Cardiac fibroblast (primary cell): ENCODE measurements around the gene ARID1B.

Experiments used
- DNase-seq, 2 donors: peaks; one replicate each; pipeline versions ENCODE4 v3.0.0 to v3.0.0-alpha.2; 2010; ENCODE audit warnings: low read depth in 2 of 2
- H3K4me3 ChIP-seq, 2 donors: replicated peaks in 1 of 2; 1 replicate in 1 of 2; 2 replicates in 1 of 2; pipeline ENCODE4 v1.5.1; 2011; ENCODE audit warnings: low read depth in 2 of 2, low read length in 2 of 2, mild to moderate bottlenecking in 2 of 2, moderate library complexity in 1 of 2
- TF ChIP-seq, protein P1 (sequence below): IDR thresholded peaks from one replicate; pipeline ENCODE4 v1.5.1; 2011; ENCODE audit warnings: low read depth, mild to moderate bottlenecking, low read length, inconsistent platforms

Gene ARID1B

DNA sequence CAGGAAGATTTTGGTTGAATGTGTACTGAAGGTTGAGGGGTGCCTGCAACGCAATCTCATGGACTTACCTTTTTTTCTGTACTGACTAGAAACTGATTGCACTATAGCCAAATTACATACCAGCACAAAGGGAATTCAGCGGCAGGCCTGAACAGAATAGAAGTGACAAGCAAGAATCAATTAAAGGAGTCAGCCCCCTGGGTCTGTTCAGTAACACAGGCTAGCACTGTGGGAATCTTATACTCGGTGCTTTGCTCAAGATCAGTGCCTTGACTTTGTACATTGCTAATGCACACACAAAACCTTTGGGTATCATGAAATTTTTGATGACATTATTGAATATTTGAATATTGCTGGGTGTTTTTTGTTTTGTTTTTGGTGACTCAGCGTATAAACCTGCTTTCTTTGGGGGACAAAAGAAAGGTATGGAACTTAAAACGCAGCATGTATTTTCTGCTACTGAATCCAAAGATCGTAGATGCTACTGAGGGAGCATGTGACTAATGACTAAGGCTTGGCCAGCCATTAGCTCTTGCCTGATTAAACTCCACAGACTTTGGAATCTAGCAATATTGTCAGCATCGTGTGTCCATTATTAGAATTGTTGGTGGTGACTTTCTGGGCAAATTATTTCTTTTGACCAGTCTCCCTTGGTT, 236.6 kb downstream of the ARID1B start:
- TF ChIP-seq, protein P1, sequence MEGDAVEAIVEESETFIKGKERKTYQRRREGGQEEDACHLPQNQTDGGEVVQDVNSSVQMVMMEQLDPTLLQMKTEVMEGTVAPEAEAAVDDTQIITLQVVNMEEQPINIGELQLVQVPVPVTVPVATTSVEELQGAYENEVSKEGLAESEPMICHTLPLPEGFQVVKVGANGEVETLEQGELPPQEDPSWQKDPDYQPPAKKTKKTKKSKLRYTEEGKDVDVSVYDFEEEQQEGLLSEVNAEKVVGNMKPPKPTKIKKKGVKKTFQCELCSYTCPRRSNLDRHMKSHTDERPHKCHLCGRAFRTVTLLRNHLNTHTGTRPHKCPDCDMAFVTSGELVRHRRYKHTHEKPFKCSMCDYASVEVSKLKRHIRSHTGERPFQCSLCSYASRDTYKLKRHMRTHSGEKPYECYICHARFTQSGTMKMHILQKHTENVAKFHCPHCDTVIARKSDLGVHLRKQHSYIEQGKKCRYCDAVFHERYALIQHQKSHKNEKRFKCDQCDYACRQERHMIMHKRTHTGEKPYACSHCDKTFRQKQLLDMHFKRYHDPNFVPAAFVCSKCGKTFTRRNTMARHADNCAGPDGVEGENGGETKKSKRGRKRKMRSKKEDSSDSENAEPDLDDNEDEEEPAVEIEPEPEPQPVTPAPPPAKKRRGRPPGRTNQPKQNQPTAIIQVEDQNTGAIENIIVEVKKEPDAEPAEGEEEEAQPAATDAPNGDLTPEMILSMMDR = no peak
- no peak for DNase-seq
- H3K4me3 ChIP-seq = no peak overlapping the region

DNA sequence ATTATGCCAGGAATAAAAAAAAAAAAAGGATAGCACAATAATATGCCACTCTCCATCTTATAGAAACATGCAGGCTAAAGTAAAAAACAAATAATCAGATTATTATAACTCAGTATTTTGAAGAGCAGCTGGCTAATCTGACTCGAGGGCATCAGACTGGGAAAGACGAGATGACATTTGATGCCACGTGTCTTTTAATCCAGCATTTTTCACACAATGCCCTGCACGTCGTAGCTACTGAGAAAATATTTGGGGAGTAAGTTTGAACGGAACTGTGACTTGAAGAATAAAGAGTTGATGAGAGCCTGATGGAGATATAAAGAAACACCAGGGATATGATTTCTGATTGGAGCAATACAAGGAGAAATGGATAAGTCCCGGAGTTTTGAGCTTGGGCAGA, 237.7 kb downstream of the ARID1B start:
- H3K4me3 ChIP-seq = no peak overlapping the region
- no peak for DNase-seq

DNA sequence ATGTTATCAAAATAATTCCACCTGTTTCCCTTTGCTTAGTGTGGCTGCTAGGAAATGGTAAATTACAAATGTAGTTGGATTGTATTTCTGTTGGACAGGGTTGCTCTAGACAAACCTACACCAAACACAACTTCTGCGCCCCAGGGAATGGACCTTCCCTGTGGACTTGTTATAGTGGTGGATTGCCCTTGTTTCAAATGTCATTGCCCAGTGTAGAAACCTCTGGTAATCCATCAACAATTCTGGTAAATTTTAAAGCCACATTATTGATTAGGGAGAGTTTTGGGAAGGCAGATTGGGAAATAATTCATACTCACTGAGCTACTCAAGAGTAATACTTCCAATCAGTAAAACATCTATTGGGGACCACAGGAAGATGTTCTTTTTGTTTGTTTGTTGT, 239.8 kb downstream of the ARID1B start:
- no peak overlapping the region for H3K4me3 ChIP-seq
- no peak for DNase-seq
- TF ChIP-seq, protein P1 = no peak

More for the DNA sequence above, 237.7 kb downstream of the ARID1B start:
- TF ChIP-seq, protein P1 = no peak

DNA sequence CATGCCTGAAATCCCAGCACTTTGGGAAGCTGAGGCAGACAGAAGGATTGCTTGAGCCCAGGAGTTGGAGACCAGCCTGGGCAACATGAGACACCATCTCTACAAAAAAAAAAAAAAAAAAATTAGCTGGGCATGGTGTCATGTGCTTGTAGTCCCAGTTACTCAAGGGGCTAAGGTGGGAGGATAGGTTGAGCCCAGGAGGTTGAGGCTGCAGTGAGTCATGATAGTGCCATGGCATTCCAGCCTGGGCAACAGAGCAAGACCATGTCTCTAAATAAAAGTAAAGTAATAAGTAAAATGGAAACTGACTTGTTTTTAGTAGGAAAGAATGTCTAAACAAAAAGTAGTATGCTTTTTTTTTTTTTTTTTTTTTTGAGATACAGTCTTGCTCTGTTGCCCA, 240.7 kb downstream of the ARID1B start:
- TF ChIP-seq, protein P1 = no peak
- H3K4me3 ChIP-seq = no peak overlapping the region
- DNase-seq = no peak

DNA sequence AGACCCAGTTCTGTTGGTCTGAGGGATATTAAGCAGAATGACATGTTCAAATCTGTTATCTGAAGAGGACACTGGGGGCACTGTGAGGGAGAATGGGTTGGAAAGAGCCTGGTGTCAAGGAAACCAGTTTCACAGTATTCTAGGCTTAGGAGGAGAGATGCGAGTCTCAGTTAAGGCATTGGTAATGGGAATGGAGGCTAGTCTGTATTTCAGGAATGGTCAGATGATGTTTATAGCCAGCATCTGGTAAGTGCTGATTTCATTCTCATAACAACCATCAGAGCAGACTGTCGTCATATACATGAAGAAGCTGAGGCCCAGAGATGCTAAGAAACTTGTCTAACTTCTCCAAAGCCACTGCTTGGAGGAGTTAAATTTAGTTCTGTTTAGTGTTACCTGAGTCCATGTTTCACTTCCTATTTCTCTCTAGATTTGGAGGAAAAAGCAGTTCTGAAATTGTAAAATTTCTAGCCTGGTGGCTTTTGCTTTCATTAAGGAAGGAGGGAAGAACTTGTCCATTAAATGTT, 242.0 kb downstream of the ARID1B start:
- DNase-seq = no peak
- no peak overlapping the region for H3K4me3 ChIP-seq

DNA sequence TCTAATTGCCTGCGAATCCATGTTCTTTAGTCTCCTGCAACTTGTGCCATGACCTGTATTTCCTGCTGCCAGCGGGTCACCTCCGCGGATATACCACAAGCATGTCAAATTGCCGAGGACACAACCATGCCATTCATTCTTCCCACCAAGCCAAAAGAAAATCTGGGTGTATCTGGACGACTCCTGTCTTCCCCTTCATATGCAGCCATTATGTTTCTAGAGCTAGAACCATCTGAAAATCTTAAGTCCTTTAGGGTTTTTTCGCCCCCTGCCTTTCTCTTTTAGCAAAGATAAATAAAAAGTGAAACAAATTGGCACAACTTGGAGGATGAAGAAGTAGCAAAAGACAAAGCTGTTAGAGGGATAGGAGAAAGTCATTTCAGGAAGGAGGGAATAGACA, 242.6 kb downstream of the ARID1B start:
- H3K4me3 ChIP-seq = no peak overlapping the region
- TF ChIP-seq, protein P1 = no peak
- DNase-seq = peak in 1 of 2 donors; percentile 52

More for the DNA sequence above, 242.0 kb downstream of the ARID1B start:
- TF ChIP-seq, protein P1 = no peak
